Caki2 (cell line): ENCODE results near the gene ERCC6L2. TPM values are rescaled to one million over a fixed set of nuclear protein-coding genes. Genes with fewer than 3 reads are reported as not detected.

Experiments
- DNase-seq: peaks from one replicate; pipeline ENCODE4 v3.0.0-alpha.2; 2015; ENCODE audit warnings: low read depth
- in situ Hi-C: cut with HindIII; loops from 2 replicates; pipeline ENCODE4 v1.10.0; 2016; ENCODE audit warnings: low sequenced_read_pairs, low pct_unique_long_range_greater_than_20kb, mixed read lengths
- total RNA-seq: library from RNA; depleted of rRNA; stranded (reverse); fragments of >200 nt; shearing (Covaris generic); gene quantifications from 2 replicates; pipeline ENCODE4 v1.2.3, GENCODE V29; 2014; ENCODE audit warnings: low replicate concordance; rRNA removed

ERCC6L2 gene
- 24.3 and 26.8 TPM in 2 replicates for total RNA-seq

- peak; percentile 98 for DNase-seq
- in situ Hi-C loops = no loop called here
Measured at GRCh38 chr9:95875305-95876137, at the start of gene ERCC6L2. Gene ERCC6L2 (plus strand): TSS chr9:95875691. CDS start chr9:95876039, 348 bp downstream.

GRCh38 chr9:95826183-95826838 is 49.2 kb upstream of the ERCC6L2 start:
- in situ Hi-C loops = no loop called here
- DNase-seq = no peak

GRCh38 chr9:95830768-95831167 is 44.7 kb upstream of the ERCC6L2 start:
- in situ Hi-C loops = no loop called here
- DNase-seq = no peak

GRCh38 chr9:95831810-95832209 is 43.7 kb upstream of the ERCC6L2 start:
- in situ Hi-C loops = no loop called here
- DNase-seq = no peak

GRCh38 chr9:95833546-95834178 is 41.8 kb upstream of the ERCC6L2 start:
- in situ Hi-C loops = no loop called here
- DNase-seq = no peak

- in situ Hi-C loops = no loop called here
- no peak for DNase-seq
Measured at GRCh38 chr9:95834281-95834907, 41.1 kb upstream of the ERCC6L2 start.

GRCh38 chr9:95835393-95835792 is 40.1 kb upstream of the ERCC6L2 start:
- in situ Hi-C loops = no loop called here
- DNase-seq = no peak

GRCh38 chr9:95836072-95836471 is 39.4 kb upstream of the ERCC6L2 start:
- no peak for DNase-seq
- in situ Hi-C loops = no loop called here

GRCh38 chr9:95839012-95839411 is 36.5 kb upstream of the ERCC6L2 start:
- in situ Hi-C loops = no loop called here
- no peak for DNase-seq

GRCh38 chr9:95840074-95840473 is 35.4 kb upstream of the ERCC6L2 start:
- in situ Hi-C loops = no loop called here
- DNase-seq = no peak

GRCh38 chr9:95841377-95841776 is 34.1 kb upstream of the ERCC6L2 start:
- DNase-seq = no peak
- in situ Hi-C loops = no loop called here

GRCh38 chr9:95845751-95846150 is 29.7 kb upstream of the ERCC6L2 start:
- in situ Hi-C loops = no loop called here
- no peak for DNase-seq

GRCh38 chr9:95848764-95849163 is 26.7 kb upstream of the ERCC6L2 start:
- no peak for DNase-seq
- in situ Hi-C loops = no loop called here

GRCh38 chr9:95852059-95853032 is 23.1 kb upstream of the ERCC6L2 start:
- in situ Hi-C loops = no loop called here
- DNase-seq = peak; percentile 33

- in situ Hi-C loops = no loop called here
- DNase-seq = no peak
Measured at GRCh38 chr9:95854386-95855020, 21.0 kb upstream of the ERCC6L2 start.

GRCh38 chr9:95855961-95856360 is 19.5 kb upstream of the ERCC6L2 start:
- in situ Hi-C loops = no loop called here
- no peak for DNase-seq

GRCh38 chr9:95857124-95857523 is 18.4 kb upstream of the ERCC6L2 start:
- DNase-seq = no peak
- in situ Hi-C loops = no loop called here
